GM12872 (cell line): ENCODE data around the gene IL37.

ENCODE experiments used
- CTCF ChIP-seq: IDR thresholded peaks from 3 replicates; pipeline ENCODE4 v1.5.1; 2011; ENCODE audit warnings: low read depth, mild to moderate bottlenecking, low read length, moderate library complexity; ENCODE audit not compliant: insufficient read depth

The IL37 gene

DNA sequence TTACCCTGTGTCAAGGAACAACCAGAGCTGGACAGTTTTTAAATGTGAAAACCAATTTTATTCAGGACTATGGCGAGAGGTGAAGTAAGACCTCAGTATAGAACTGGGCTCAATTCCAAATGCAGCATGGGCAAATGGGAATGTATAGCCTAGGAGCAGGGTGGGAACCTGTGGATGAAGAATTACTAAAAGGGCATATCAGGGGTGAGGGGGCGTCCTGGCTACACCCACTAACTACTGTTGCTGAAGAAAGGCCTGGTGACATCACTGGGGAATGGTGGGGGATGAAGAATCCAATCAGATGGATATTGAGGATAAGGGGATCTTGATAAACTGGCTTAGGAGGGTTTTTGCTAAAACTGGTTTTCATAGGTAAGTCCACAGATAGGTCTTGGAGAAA, 27.3 kb upstream of the IL37 start:
- TF ChIP-seq CTCF: no peak

GRCh38 chr2:112884869-112885505, 26.0 kb upstream of the IL37 start:
- peak; percentile 87 for TF ChIP-seq CTCF

GRCh38 chr2:112885506-112885902, 25.5 kb upstream of the IL37 start:
- no peak for TF ChIP-seq CTCF

- no peak for TF ChIP-seq CTCF
These were observed 24.7 kb upstream of the IL37 start for GRCh38 chr2:112886291-112886690.

DNA sequence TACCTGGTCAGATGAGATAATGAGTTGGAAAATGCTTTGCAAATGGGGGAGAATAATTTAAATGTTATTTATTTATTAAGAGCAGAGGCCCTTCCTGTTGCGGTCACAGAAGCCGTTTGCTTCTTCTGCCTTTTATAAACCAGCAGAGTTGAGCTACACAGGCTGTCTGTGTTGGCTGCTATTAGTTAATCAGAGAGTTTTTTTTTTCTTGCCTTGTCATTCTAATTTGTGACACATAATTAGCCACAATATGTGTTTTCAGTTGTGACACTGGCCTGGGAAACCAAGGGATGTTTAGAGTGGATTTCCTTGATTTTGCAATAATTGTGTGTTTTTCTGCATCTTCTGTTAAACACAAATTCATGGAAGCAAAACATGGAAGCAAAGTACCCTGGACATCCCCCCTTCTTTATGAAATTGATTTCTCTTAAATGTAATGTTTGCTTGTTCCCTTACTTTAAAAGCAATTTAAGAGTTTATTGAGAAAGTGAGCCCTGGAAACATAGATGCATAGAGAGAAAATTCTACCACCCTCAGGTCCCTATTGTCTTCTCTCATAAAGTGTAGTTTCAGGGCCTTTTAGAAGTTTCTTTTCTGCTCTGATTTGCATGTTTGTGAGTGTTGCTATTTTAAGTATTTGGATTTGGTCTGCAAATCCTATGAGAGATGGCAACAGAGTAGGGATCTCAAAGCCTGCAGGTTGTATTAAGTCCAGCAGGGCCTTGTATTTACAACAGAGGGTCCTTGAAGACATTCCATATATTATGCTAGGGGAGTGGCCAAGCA, 22.8 kb upstream of the IL37 start:
- TF ChIP-seq CTCF: no peak

GRCh38 chr2:112889976-112890375, 21.0 kb upstream of the IL37 start:
- TF ChIP-seq CTCF: no peak

DNA sequence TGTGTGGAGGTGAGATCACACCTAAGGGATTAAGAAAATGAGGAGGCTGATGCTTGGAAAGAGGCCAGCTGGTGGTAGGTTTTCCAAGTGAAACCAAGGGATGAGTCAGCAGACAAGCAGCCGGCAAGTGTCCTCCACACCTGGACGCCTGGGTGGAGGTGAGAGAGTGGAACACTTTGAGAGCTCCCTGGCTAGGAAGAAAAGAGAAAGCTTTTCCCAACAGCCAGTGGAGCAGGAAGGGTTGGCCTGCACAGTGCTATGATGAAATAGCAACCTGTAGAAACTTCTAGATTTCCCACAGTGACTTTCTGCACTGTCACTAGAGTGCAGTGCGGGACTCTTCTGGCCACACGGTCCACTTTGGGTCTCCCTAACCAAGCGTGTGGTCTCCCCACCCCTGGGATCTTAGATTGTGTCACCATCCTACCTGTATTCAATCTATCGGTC, 19.6 kb upstream of the IL37 start:
- no peak for TF ChIP-seq CTCF
